ENCODE data around the gene POGLUT2. TPM values are rescaled to one million over a fixed set of nuclear protein-coding genes. Genes with fewer than 3 reads are reported as not detected.

POGLUT2 gene
- total RNA-seq, 2 donors from 2014 or later, result 4.2 TPM; not detected in 1

Other genes with a start within 250 kb of the POGLUT2 start
- 10 to 100 TPM; 29.3 to 73.5 TPM for gene TPP2, start 202.0 kb downstream of the POGLUT2 start, total RNA-seq
- not detected for gene METTL21C, start 103.9 kb downstream of the POGLUT2 start, total RNA-seq
- gene TEX30, start 25.2 kb downstream of the POGLUT2 start, total RNA-seq, result 1 to 10 TPM; 3.6 to 4.2 TPM
- gene BIVM, start 143 bp upstream of the POGLUT2 start, total RNA-seq, result 10 to 100 TPM; 15.8 to 18.9 TPM
- 10 to 100 TPM; 31.9 to 42.8 TPM for gene ERCC5, start 47.1 kb upstream of the POGLUT2 start, total RNA-seq

Measured in body of pancreas (tissue), 2 donors.